Airway epithelial cell (primary cell): ENCODE data around the gene CARNS1. TPM values are rescaled to one million over a fixed set of nuclear protein-coding genes. Genes with fewer than 3 reads are reported as not detected.

Experiments
- total RNA-seq: library from RNA; depleted of rRNA; stranded (reverse); fragments of >200 nt; gene quantifications from 2 replicates; pipeline ENCODE4 v1.2.3, GENCODE V29; 2015

CARNS1 gene
- total RNA-seq, result 0.07 TPM in 1 of 2 replicates, not detected in the other

GRCh38 chr11:67415501-67416304 is at the start of gene CARNS1:
CARNS1 (plus strand) TSS chr11:67415678; CDS start chr11:67416200, 522 bp downstream.

GRCh38 chr11:67372993-67373647 is 42.4 kb upstream of the CARNS1 start, which contains the start of gene CLCF1:
CLCF1 (minus strand) TSS chr11:67373598; CDS start chr11:67373539, 59 bp downstream.

GRCh38 chr11:67391304-67392182 is 23.9 kb upstream of the CARNS1 start, which contains the start of gene RAD9A:
RAD9A (plus strand) TSS chr11:67391986; CDS start chr11:67392045, 59 bp downstream.

GRCh38 chr11:67401495-67402191 is 13.8 kb upstream of the CARNS1 start, which contains the start of gene PPP1CA:
PPP1CA (minus strand) TSS chr11:67401858; CDS start chr11:67401782, 76 bp downstream.

GRCh38 chr11:67428052-67429001 is 12.8 kb downstream of the CARNS1 start, which contains the start of gene RPS6KB2:
RPS6KB2 (plus strand) TSS chr11:67428494; CDS start chr11:67428546, 52 bp downstream.

GRCh38 chr11:67437082-67437808 is 21.8 kb downstream of the CARNS1 start, which contains the start of gene PTPRCAP:
PTPRCAP (minus strand) TSS chr11:67437682; CDS start chr11:67437619, 63 bp downstream.

GRCh38 chr11:67452141-67452952 is 36.9 kb downstream of the CARNS1 start, which contains the start of gene GPR152:
GPR152 (minus strand) TSS chr11:67452729; CDS start chr11:67452724, 5 bp downstream.

GRCh38 chr11:67455054-67455453 is 39.6 kb downstream of the CARNS1 start, which contains the start of gene CABP4:
CABP4 (plus strand) TSS chr11:67455354; CDS start chr11:67455424, 70 bp downstream.

GRCh38 chr11:67468759-67469507 is 53.5 kb downstream of the CARNS1 start, which contains the start of gene TMEM134:
TMEM134 (minus strand) TSS chr11:67469251; CDS start chr11:67469192, 59 bp downstream.

Other genes starting within 250 kb of the CARNS1 start
- gene GRK2, start 149.2 kb upstream of the CARNS1 start, total RNA-seq, result 64.9 and 65.5 TPM in 2 replicates
- gene ANKRD13D, start 126.4 kb upstream of the CARNS1 start, total RNA-seq, result 42.7 and 47.8 TPM in 2 replicates
- 79.6 and 98.2 TPM in 2 replicates for gene SSH3, start 112.1 kb upstream of the CARNS1 start, total RNA-seq
- 124 and 172 TPM in 2 replicates for gene POLD4, start 62.1 kb upstream of the CARNS1 start, total RNA-seq
- gene CLCF1, start 42.1 kb upstream of the CARNS1 start, total RNA-seq, result 6.1 and 8.5 TPM in 2 replicates
- gene RAD9A, start 23.7 kb upstream of the CARNS1 start, total RNA-seq, result 15.8 and 16.1 TPM in 2 replicates
- gene PPP1CA, start 13.8 kb upstream of the CARNS1 start, total RNA-seq, result 245 and 263 TPM in 2 replicates
- gene TBC1D10C, start 11.6 kb upstream of the CARNS1 start, total RNA-seq, result not detected in 2 replicates
- 79.5 and 85.2 TPM in 2 replicates for gene RPS6KB2, start 12.8 kb downstream of the CARNS1 start, total RNA-seq
- 0.33 TPM in 1 of 2 replicates, not detected in the other for gene PTPRCAP, start 22.0 kb downstream of the CARNS1 start, total RNA-seq
- 70.7 and 81.5 TPM in 2 replicates for gene CORO1B, start 27.8 kb downstream of the CARNS1 start, total RNA-seq
- not detected in 2 replicates for gene GPR152, start 37.1 kb downstream of the CARNS1 start, total RNA-seq
- not detected in 2 replicates for gene CABP4, start 39.7 kb downstream of the CARNS1 start, total RNA-seq
- 86.5 and 87.6 TPM in 2 replicates for gene TMEM134, start 53.6 kb downstream of the CARNS1 start, total RNA-seq
- 56.6 and 63.5 TPM in 2 replicates for gene AIP, start 67.3 kb downstream of the CARNS1 start, total RNA-seq
- 43.8 and 49.0 TPM in 2 replicates for gene PITPNM1, start 89.7 kb downstream of the CARNS1 start, total RNA-seq
- gene CDK2AP2, start 92.5 kb downstream of the CARNS1 start, total RNA-seq, result 45.8 and 61.4 TPM in 2 replicates
- gene CABP2, start 107.8 kb downstream of the CARNS1 start, total RNA-seq, result not detected in 2 replicates
- 3,208 and 4,619 TPM in 2 replicates for gene GSTP1, start 168.1 kb downstream of the CARNS1 start, total RNA-seq
- gene NDUFV1, start 191.3 kb downstream of the CARNS1 start, total RNA-seq, result 254 and 281 TPM in 2 replicates
- 18.3 and 21.0 TPM in 2 replicates for gene NUDT8, start 214.3 kb downstream of the CARNS1 start, total RNA-seq
- gene TBX10, start 224.1 kb downstream of the CARNS1 start, total RNA-seq, result not detected in 2 replicates
- not detected in 2 replicates for gene ACY3, start 235.1 kb downstream of the CARNS1 start, total RNA-seq